Measurements from ENCODE around the gene CPNE8.

The CPNE8 gene

GRCh38 chr12:38708466-38708865, 196.9 kb downstream of the CPNE8 start:
- Histone ChIP-seq H3K27me3 (ENCODE audit: control insufficient read depth in 2 of 2, insufficient read depth in 2 of 2, low read length in 2 of 2) (no peaks in the 10 kb centered on the region), H3K4me1 (ENCODE audit: control insufficient read depth in 2 of 2, insufficient read depth in 2 of 2, low read length in 2 of 2) (no peaks in the 10 kb centered on the region), H3K27ac (ENCODE audit: low read depth in 2 of 2, low read length in 2 of 2) (no peak overlapping the region), H3K9ac (ENCODE audit: low read depth in 1 of 2, low read length in 2 of 2) (no peak overlapping the region), H3K36me3 (ENCODE audit: control insufficient read depth in 2 of 2, insufficient read depth in 2 of 2, low read length in 2 of 2) (no peaks in the 10 kb centered on the region), H3K4me3 (ENCODE audit: low read length in 2 of 2) (no peak overlapping the region), H3K9me3 (ENCODE audit: control insufficient read depth in 2 of 2, low read length in 2 of 2) (no peaks in the 10 kb centered on the region)

- no peak overlapping the region for H3K4me3 ChIP-seq (ENCODE audit: low read length in 2 of 2)
- H3K36me3 ChIP-seq (ENCODE audit: control insufficient read depth in 2 of 2, insufficient read depth in 2 of 2, low read length in 2 of 2): no peaks in the 10 kb centered on the region
- no peaks in the 10 kb centered on the region for H3K9me3 ChIP-seq (ENCODE audit: control insufficient read depth in 2 of 2, low read length in 2 of 2)
- no peak overlapping the region for H3K9ac ChIP-seq (ENCODE audit: low read depth in 1 of 2, low read length in 2 of 2)
- H3K4me1 ChIP-seq (ENCODE audit: control insufficient read depth in 2 of 2, insufficient read depth in 2 of 2, low read length in 2 of 2): no peaks in the 10 kb centered on the region
- H3K27me3 ChIP-seq (ENCODE audit: control insufficient read depth in 2 of 2, insufficient read depth in 2 of 2, low read length in 2 of 2): no peaks in the 10 kb centered on the region
- no peak overlapping the region for H3K27ac ChIP-seq (ENCODE audit: low read depth in 2 of 2, low read length in 2 of 2)
These were observed 197.7 kb downstream of the CPNE8 start for GRCh38 chr12:38707648-38708047.

- Histone ChIP-seq H3K36me3 (ENCODE audit: control insufficient read depth in 2 of 2, insufficient read depth in 2 of 2, low read length in 2 of 2) (peaks cover 0 to 6% of the 10 kb centered on the region in 2 donors), H3K27me3 (ENCODE audit: control insufficient read depth in 2 of 2, insufficient read depth in 2 of 2, low read length in 2 of 2) (no peaks in the 10 kb centered on the region)
These were observed 208.1 kb downstream of the CPNE8 start for GRCh38 chr12:38697289-38697688.

GRCh38 chr12:38695057-38695456, 210.3 kb downstream of the CPNE8 start:
- no peaks in the 10 kb centered on the region for H3K27me3 ChIP-seq (ENCODE audit: control insufficient read depth in 2 of 2, insufficient read depth in 2 of 2, low read length in 2 of 2)
- H3K4me1 ChIP-seq (ENCODE audit: control insufficient read depth in 2 of 2, insufficient read depth in 2 of 2, low read length in 2 of 2): no peaks in the 10 kb centered on the region
- no peaks in the 10 kb centered on the region for H3K9me3 ChIP-seq (ENCODE audit: control insufficient read depth in 2 of 2, low read length in 2 of 2)
- no peak overlapping the region for H3K9ac ChIP-seq (ENCODE audit: low read depth in 1 of 2, low read length in 2 of 2)
- H3K4me3 ChIP-seq (ENCODE audit: low read length in 2 of 2): no peak overlapping the region
- peaks cover 0 to 5% of the 10 kb centered on the region in 2 donors for H3K36me3 ChIP-seq (ENCODE audit: control insufficient read depth in 2 of 2, insufficient read depth in 2 of 2, low read length in 2 of 2)
- no peak overlapping the region for H3K27ac ChIP-seq (ENCODE audit: low read depth in 2 of 2, low read length in 2 of 2)

More at GRCh38 chr12:38697289-38697688, 208.1 kb downstream of the CPNE8 start:
- H3K9ac ChIP-seq (ENCODE audit: low read depth in 1 of 2, low read length in 2 of 2): no peak overlapping the region
- no peaks in the 10 kb centered on the region for H3K4me1 ChIP-seq (ENCODE audit: control insufficient read depth in 2 of 2, insufficient read depth in 2 of 2, low read length in 2 of 2)
- H3K4me3 ChIP-seq (ENCODE audit: low read length in 2 of 2): no peak overlapping the region
- H3K9me3 ChIP-seq (ENCODE audit: control insufficient read depth in 2 of 2, low read length in 2 of 2): no peaks in the 10 kb centered on the region
- no peak overlapping the region for H3K27ac ChIP-seq (ENCODE audit: low read depth in 2 of 2, low read length in 2 of 2)

- Histone ChIP-seq H3K4me1 (ENCODE audit: control insufficient read depth in 2 of 2, insufficient read depth in 2 of 2, low read length in 2 of 2) (no peaks in the 10 kb centered on the region), H3K27me3 (ENCODE audit: control insufficient read depth in 2 of 2, insufficient read depth in 2 of 2, low read length in 2 of 2) (no peaks in the 10 kb centered on the region), H3K4me3 (ENCODE audit: low read length in 2 of 2) (no peak overlapping the region), H3K9me3 (ENCODE audit: control insufficient read depth in 2 of 2, low read length in 2 of 2) (peaks cover 0 to 3% of the 10 kb centered on the region in 2 donors), H3K27ac (ENCODE audit: low read depth in 2 of 2, low read length in 2 of 2) (no peak overlapping the region), H3K36me3 (ENCODE audit: control insufficient read depth in 2 of 2, insufficient read depth in 2 of 2, low read length in 2 of 2) (peaks cover 3 to 4% of the 10 kb centered on the region in 2 donors), H3K9ac (ENCODE audit: low read depth in 1 of 2, low read length in 2 of 2) (no peak overlapping the region)
These were observed 214.2 kb downstream of the CPNE8 start for GRCh38 chr12:38691164-38691563.

GRCh38 chr12:38690646-38691045, 214.7 kb downstream of the CPNE8 start:
- H3K36me3 ChIP-seq (ENCODE audit: control insufficient read depth in 2 of 2, insufficient read depth in 2 of 2, low read length in 2 of 2): peaks cover 3 to 4% of the 10 kb centered on the region in 2 donors
- no peak overlapping the region for H3K27ac ChIP-seq (ENCODE audit: low read depth in 2 of 2, low read length in 2 of 2)
- H3K27me3 ChIP-seq (ENCODE audit: control insufficient read depth in 2 of 2, insufficient read depth in 2 of 2, low read length in 2 of 2): no peaks in the 10 kb centered on the region
- H3K4me1 ChIP-seq (ENCODE audit: control insufficient read depth in 2 of 2, insufficient read depth in 2 of 2, low read length in 2 of 2): no peaks in the 10 kb centered on the region
- H3K4me3 ChIP-seq (ENCODE audit: low read length in 2 of 2): no peak overlapping the region
- H3K9ac ChIP-seq (ENCODE audit: low read depth in 1 of 2, low read length in 2 of 2): no peak overlapping the region
- H3K9me3 ChIP-seq (ENCODE audit: control insufficient read depth in 2 of 2, low read length in 2 of 2): peaks cover 0 to 3% of the 10 kb centered on the region in 2 donors

- H3K9ac ChIP-seq (ENCODE audit: low read depth in 1 of 2, low read length in 2 of 2): no peak overlapping the region
These were observed 215.7 kb downstream of the CPNE8 start for GRCh38 chr12:38689704-38690103.

GRCh38 chr12:38689195-38689594, 216.2 kb downstream of the CPNE8 start:
- no peak overlapping the region for H3K9ac ChIP-seq (ENCODE audit: low read depth in 1 of 2, low read length in 2 of 2)
- H3K27ac ChIP-seq (ENCODE audit: low read depth in 2 of 2, low read length in 2 of 2): no peak overlapping the region
- no peaks in the 10 kb centered on the region for H3K27me3 ChIP-seq (ENCODE audit: control insufficient read depth in 2 of 2, insufficient read depth in 2 of 2, low read length in 2 of 2)
- no peak overlapping the region for H3K4me3 ChIP-seq (ENCODE audit: low read length in 2 of 2)
- H3K4me1 ChIP-seq (ENCODE audit: control insufficient read depth in 2 of 2, insufficient read depth in 2 of 2, low read length in 2 of 2): no peaks in the 10 kb centered on the region
- peaks cover 0 to 3% of the 10 kb centered on the region in 2 donors for H3K9me3 ChIP-seq (ENCODE audit: control insufficient read depth in 2 of 2, low read length in 2 of 2)
- peaks cover 4 to 8% of the 10 kb centered on the region in 2 donors for H3K36me3 ChIP-seq (ENCODE audit: control insufficient read depth in 2 of 2, insufficient read depth in 2 of 2, low read length in 2 of 2)

More at GRCh38 chr12:38689704-38690103, 215.7 kb downstream of the CPNE8 start:
- peaks cover 4 to 8% of the 10 kb centered on the region in 2 donors for H3K36me3 ChIP-seq (ENCODE audit: control insufficient read depth in 2 of 2, insufficient read depth in 2 of 2, low read length in 2 of 2)
- no peak overlapping the region for H3K27ac ChIP-seq (ENCODE audit: low read depth in 2 of 2, low read length in 2 of 2)
- H3K4me3 ChIP-seq (ENCODE audit: low read length in 2 of 2): no peak overlapping the region
- H3K9me3 ChIP-seq (ENCODE audit: control insufficient read depth in 2 of 2, low read length in 2 of 2): peaks cover 0 to 3% of the 10 kb centered on the region in 2 donors
- no peaks in the 10 kb centered on the region for H3K4me1 ChIP-seq (ENCODE audit: control insufficient read depth in 2 of 2, insufficient read depth in 2 of 2, low read length in 2 of 2)
- no peaks in the 10 kb centered on the region for H3K27me3 ChIP-seq (ENCODE audit: control insufficient read depth in 2 of 2, insufficient read depth in 2 of 2, low read length in 2 of 2)

- Histone ChIP-seq H3K27me3 (ENCODE audit: control insufficient read depth in 2 of 2, insufficient read depth in 2 of 2, low read length in 2 of 2) (no peaks in the 10 kb centered on the region), H3K36me3 (ENCODE audit: control insufficient read depth in 2 of 2, insufficient read depth in 2 of 2, low read length in 2 of 2) (peaks cover 0 to 8% of the 10 kb centered on the region in 2 donors), H3K4me3 (ENCODE audit: low read length in 2 of 2) (no peak overlapping the region)
These were observed 222.9 kb downstream of the CPNE8 start for GRCh38 chr12:38682521-38682920.

GRCh38 chr12:38669530-38669929, 235.9 kb downstream of the CPNE8 start:
- Histone ChIP-seq H3K36me3 (ENCODE audit: control insufficient read depth in 2 of 2, insufficient read depth in 2 of 2, low read length in 2 of 2) (peaks cover 3 to 9% of the 10 kb centered on the region in 2 donors), H3K27ac (ENCODE audit: low read depth in 2 of 2, low read length in 2 of 2) (no peak overlapping the region), H3K4me3 (ENCODE audit: low read length in 2 of 2) (no peak overlapping the region), H3K9me3 (ENCODE audit: control insufficient read depth in 2 of 2, low read length in 2 of 2) (no peaks in the 10 kb centered on the region), H3K27me3 (ENCODE audit: control insufficient read depth in 2 of 2, insufficient read depth in 2 of 2, low read length in 2 of 2) (no peaks in the 10 kb centered on the region), H3K9ac (ENCODE audit: low read depth in 1 of 2, low read length in 2 of 2) (no peak overlapping the region), H3K4me1 (ENCODE audit: control insufficient read depth in 2 of 2, insufficient read depth in 2 of 2, low read length in 2 of 2) (no peaks in the 10 kb centered on the region)

More at GRCh38 chr12:38682521-38682920, 222.9 kb downstream of the CPNE8 start:
- Histone ChIP-seq H3K9me3 (ENCODE audit: control insufficient read depth in 2 of 2, low read length in 2 of 2) (peaks cover 0 to 3% of the 10 kb centered on the region in 2 donors), H3K9ac (ENCODE audit: low read depth in 1 of 2, low read length in 2 of 2) (no peak overlapping the region), H3K4me1 (ENCODE audit: control insufficient read depth in 2 of 2, insufficient read depth in 2 of 2, low read length in 2 of 2) (no peaks in the 10 kb centered on the region), H3K27ac (ENCODE audit: low read depth in 2 of 2, low read length in 2 of 2) (no peak overlapping the region)

GRCh38 chr12:38669081-38669480, 236.3 kb downstream of the CPNE8 start:
- Histone ChIP-seq H3K4me3 (ENCODE audit: low read length in 2 of 2) (no peak overlapping the region), H3K27ac (ENCODE audit: low read depth in 2 of 2, low read length in 2 of 2) (no peak overlapping the region), H3K9me3 (ENCODE audit: control insufficient read depth in 2 of 2, low read length in 2 of 2) (no peaks in the 10 kb centered on the region), H3K4me1 (ENCODE audit: control insufficient read depth in 2 of 2, insufficient read depth in 2 of 2, low read length in 2 of 2) (no peaks in the 10 kb centered on the region), H3K9ac (ENCODE audit: low read depth in 1 of 2, low read length in 2 of 2) (no peak overlapping the region), H3K36me3 (ENCODE audit: control insufficient read depth in 2 of 2, insufficient read depth in 2 of 2, low read length in 2 of 2) (peaks cover under 1 to 6% of the 10 kb centered on the region in 2 donors), H3K27me3 (ENCODE audit: control insufficient read depth in 2 of 2, insufficient read depth in 2 of 2, low read length in 2 of 2) (no peaks in the 10 kb centered on the region)

Measured in mucosa of rectum (tissue), 2 donors.